Activated CD8-positive, alpha-beta T cell treated with anti-CD3 and anti-CD28 coated beads for 36 hours (primary cell): ENCODE data around the gene RGS14. TPM values are rescaled to one million over a fixed set of nuclear protein-coding genes. Genes with fewer than 3 reads are reported as not detected.
A peak's percentile ranks its signal among the peaks of the same experiment; 100 is the strongest.

ENCODE experiments used
- ATAC-seq: fragments of 200-7000 bp; cut with Tn5 transposase; one replicate; pipeline ENCODE4 v1.10.0; 2021; ENCODE audit warnings: mild to moderate bottlenecking, moderate library complexity
- CTCF ChIA-PET: fragments of 350-600 bp; sonication (Branson Sonifier 250); formaldehyde crosslinking; loops from one replicate; lab custom pipeline; 2021; ENCODE audit warnings: antibody characterized with exemption; lab: Charles Lee
- POLR2A ChIA-PET: fragments of 350-600 bp; sonication (Branson Sonifier 250); formaldehyde crosslinking; loops from one replicate; lab custom pipeline; 2021; ENCODE audit warnings: antibody characterized with exemption; lab: Charles Lee
- DNase-seq: peaks from one replicate; pipeline ENCODE4 v3.0.0-alpha.2; 2020
- H3K27ac Mint-ChIP-seq: one replicate; pipeline ENCODE4 v1.8.0; 2021; ENCODE audit warnings: mild to moderate bottlenecking, mixed read lengths
- H3K27me3 Mint-ChIP-seq: one replicate; pipeline ENCODE4 v1.8.0; 2021; ENCODE audit warnings: mixed read lengths
- H3K36me3 Mint-ChIP-seq: one replicate; pipeline ENCODE4 v1.8.0; 2021; ENCODE audit warnings: low read depth, mixed read lengths
- H3K4me1 Mint-ChIP-seq: one replicate; pipeline ENCODE4 v1.8.0; 2021; ENCODE audit warnings: low read depth, mixed read lengths
- H3K4me3 Mint-ChIP-seq: one replicate; pipeline ENCODE4 v1.8.0; 2021; ENCODE audit warnings: mild to moderate bottlenecking, moderate library complexity, mixed read lengths
- H3K9me3 Mint-ChIP-seq: one replicate; pipeline ENCODE4 v1.8.0; 2021; ENCODE audit warnings: mixed read lengths
- intact Hi-C: fragments of 100-400 bp; cut with micrococcal nuclease; formaldehyde crosslinking; loops from one replicate; pipeline ENCODE4 v1.10.0; 2022
- total RNA-seq, 2 experiments: library from RNA; stranded (reverse); gene quantifications; one replicate each; pipeline ENCODE4 v1.2.3, GENCODE V29; 2021
- TF ChIP-seq, protein P1 (sequence below): fragments of 200-600 bp; IDR thresholded peaks from one replicate; pipeline ENCODE4 v1.8.0; 2022; ENCODE audit warnings: antibody characterized with exemption, mild to moderate bottlenecking

Gene RGS14
- total RNA-seq, 2 experiments from 2014 or later = 50.4 to 52.5 TPM

DNA sequence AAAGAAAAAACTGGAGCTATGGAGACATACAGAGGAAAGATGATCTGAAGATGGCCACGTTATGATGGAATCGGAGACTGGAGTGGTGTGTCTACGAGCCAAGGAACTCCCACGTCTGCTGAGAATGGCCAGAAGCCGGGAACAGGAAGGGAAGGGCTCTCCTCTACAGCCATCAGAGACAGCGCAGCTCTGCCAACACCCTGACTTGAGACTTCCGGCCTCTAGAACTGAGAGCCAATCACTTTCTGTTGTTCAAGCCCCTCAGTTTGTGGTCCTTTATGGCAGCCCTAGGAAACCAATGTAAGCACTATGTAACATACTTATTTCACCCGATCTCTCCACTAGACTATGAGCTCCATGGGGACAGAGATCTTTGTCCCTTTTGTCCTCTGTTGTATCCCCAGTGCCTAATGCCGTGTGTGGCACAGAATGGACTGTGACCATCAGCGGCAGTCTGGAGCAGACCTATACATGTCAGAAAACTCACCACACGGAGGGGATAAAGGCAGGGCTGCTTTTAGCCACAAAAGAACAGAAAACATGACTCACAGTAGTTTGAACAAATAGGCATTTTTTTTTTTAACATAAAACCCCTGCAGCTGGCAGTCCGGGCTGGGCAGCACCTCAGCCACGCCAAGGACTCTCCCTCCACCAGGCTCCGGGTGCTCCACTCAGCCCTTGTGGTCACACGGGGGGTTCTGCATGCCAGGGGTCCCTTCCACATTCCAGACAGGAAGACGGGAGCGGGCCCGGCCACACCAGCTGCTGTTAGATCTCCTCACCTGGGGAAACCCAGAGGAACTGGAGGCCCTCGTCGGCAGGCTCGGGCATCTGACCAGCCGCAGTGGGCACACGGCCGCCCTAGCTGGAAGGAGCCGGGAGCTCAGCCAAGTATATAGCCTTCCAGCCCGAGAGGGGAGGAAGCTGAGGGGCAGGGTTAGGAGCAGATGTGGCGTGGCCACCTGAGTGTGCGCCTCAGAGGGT lies 29.9 kb upstream of the RGS14 start:
- intact Hi-C loops = no loop called here
- H3K36me3 Mint-ChIP-seq = peaks cover 10% of the 10 kb centered on the region
- ChIA-PET CTCF (interaction anchor here (0.9 to 3.3 kb wide), 9 partner anchors 8 to 127 kb away, joined by 3 to 14 read pairs (median 4); no protein-coding TSS in a partner anchor), POLR2A (interaction anchor here (0.6 to 1.7 kb wide), 7 partner anchors 9 to 81 kb away, joined by 3 to 5 read pairs (median 4); no protein-coding TSS in a partner anchor)
- H3K9me3 Mint-ChIP-seq = no peaks in the 10 kb centered on the region
- TF ChIP-seq, protein P1, sequence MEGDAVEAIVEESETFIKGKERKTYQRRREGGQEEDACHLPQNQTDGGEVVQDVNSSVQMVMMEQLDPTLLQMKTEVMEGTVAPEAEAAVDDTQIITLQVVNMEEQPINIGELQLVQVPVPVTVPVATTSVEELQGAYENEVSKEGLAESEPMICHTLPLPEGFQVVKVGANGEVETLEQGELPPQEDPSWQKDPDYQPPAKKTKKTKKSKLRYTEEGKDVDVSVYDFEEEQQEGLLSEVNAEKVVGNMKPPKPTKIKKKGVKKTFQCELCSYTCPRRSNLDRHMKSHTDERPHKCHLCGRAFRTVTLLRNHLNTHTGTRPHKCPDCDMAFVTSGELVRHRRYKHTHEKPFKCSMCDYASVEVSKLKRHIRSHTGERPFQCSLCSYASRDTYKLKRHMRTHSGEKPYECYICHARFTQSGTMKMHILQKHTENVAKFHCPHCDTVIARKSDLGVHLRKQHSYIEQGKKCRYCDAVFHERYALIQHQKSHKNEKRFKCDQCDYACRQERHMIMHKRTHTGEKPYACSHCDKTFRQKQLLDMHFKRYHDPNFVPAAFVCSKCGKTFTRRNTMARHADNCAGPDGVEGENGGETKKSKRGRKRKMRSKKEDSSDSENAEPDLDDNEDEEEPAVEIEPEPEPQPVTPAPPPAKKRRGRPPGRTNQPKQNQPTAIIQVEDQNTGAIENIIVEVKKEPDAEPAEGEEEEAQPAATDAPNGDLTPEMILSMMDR = no peak
- peak overlapping the region; percentile 82 for H3K27ac Mint-ChIP-seq
- H3K4me3 Mint-ChIP-seq = peak overlapping the region; percentile 18
- peak; percentile 87 for ATAC-seq
- peak; percentile 49 for DNase-seq
- no peaks in the 10 kb centered on the region for H3K27me3 Mint-ChIP-seq
- peaks cover 14% of the 10 kb centered on the region for H3K4me1 Mint-ChIP-seq

GRCh38 chr5:177328545-177329231 lies 29.0 kb upstream of the RGS14 start:
- Mint-ChIP-seq H3K27ac (peak overlapping the region; percentile 82), H3K27me3 (no peaks in the 10 kb centered on the region), H3K9me3 (no peaks in the 10 kb centered on the region), H3K36me3 (peaks cover 13% of the 10 kb centered on the region), H3K4me3 (no peak overlapping the region), H3K4me1 (peaks cover 14% of the 10 kb centered on the region)
- DNase-seq = no peak
- no peak for ATAC-seq
- TF ChIP-seq, protein P1 = no peak
- POLR2A ChIA-PET = interaction anchor here (0.6 to 1.7 kb wide), 6 partner anchors 10 to 80 kb away, joined by 3 to 5 read pairs (median 4); no protein-coding TSS in a partner anchor
- CTCF ChIA-PET = interaction anchor here (1.0 to 3.3 kb wide), 6 partner anchors 9 to 74 kb away, joined by 3 to 14 read pairs (median 4); no protein-coding TSS in a partner anchor
- intact Hi-C loops = no loop called here

GRCh38 chr5:177329883-177330282 lies 27.8 kb upstream of the RGS14 start:
- Mint-ChIP-seq H3K27ac (no peak overlapping the region), H3K4me3 (no peak overlapping the region), H3K9me3 (no peaks in the 10 kb centered on the region), H3K36me3 (peaks cover 19% of the 10 kb centered on the region), H3K4me1 (peaks cover 9% of the 10 kb centered on the region), H3K27me3 (no peaks in the 10 kb centered on the region)
- ChIA-PET CTCF (no interaction called here), POLR2A (interaction anchor here (1.3 kb wide), 1 partner anchor 13 kb away, joined by 4 read pairs; no protein-coding TSS in a partner anchor)
- ATAC-seq (no peak), DNase-seq (no peak)
- intact Hi-C loops = no loop called here
- TF ChIP-seq, protein P1 = no peak

DNA sequence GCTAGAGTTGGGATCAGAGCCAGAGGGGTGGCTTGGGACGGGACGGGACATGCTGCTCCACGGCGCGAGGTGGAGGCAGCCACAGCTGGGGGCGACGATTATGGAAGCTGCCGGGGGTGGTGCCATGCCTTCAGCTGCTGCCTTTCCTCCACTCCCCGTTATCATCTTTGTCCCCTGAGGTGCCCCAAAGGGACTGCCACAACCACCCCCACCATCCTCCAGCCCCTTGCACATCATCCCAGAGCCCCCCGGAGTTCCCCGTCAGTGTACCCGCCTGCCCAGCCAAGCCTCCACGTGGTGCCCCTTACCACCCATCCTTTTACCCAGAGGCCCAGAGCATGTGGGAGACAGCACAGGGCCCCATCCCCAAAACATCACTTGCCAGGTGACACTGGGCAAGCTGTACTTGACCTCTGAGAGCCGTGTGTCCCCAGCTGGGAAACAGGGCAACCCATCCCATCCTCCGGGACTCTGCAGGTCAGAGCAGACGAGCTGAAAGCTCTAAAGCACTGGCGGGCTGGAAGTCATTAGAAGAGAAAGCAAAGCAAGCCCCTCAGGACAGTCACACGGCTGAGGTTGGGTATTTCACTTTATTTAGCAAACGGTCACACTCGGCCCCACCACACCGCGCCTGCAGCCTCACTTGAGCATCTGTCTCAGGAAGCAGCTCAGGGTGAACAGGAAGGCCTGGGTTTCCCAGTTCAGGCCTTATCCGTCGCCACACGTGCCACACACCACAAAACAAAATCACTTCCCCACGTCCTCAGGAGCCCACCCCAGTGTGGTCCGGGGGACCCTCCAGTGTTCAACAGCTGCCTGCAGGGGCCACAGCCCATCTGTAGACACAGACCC lies 26.5 kb upstream of the RGS14 start:
- Mint-ChIP-seq H3K27me3 (no peaks in the 10 kb centered on the region), H3K4me1 (peaks cover 9% of the 10 kb centered on the region), H3K27ac (peak overlapping the region; percentile 10), H3K4me3 (no peak overlapping the region), H3K36me3 (peaks cover 25% of the 10 kb centered on the region), H3K9me3 (no peaks in the 10 kb centered on the region)
- ATAC-seq (no peak), DNase-seq (no peak)
- intact Hi-C loops = no loop called here
- ChIA-PET POLR2A (interaction anchor here (1.0 to 2.0 kb wide), 6 partner anchors 11 to 169 kb away, joined by 3 to 8 read pairs (median 4); partner anchors contain the start of gene LMAN2), CTCF (interaction anchor here (7.1 kb wide), 1 partner anchor 13 kb away, joined by 41 read pairs; no protein-coding TSS in a partner anchor)
- TF ChIP-seq, protein P1 = no peak
